GM18505 (cell line): ENCODE measurements around the gene TBXA2R.
"Not testable (repeated sequence)": the region's sequence is repeated elsewhere in the genome, so short reads cannot be mapped to it uniquely, and the experiment has no call there.

Source experiments
- ATAC-seq: cut with Tn5 transposase; IDR thresholded peaks from one replicate; pipeline ENCODE4 v1.9.1; 2021; ENCODE audit not compliant: unreplicated experiment
- POLR2A ChIP-seq: IDR thresholded peaks from 4 replicates; pipeline ENCODE4 v1.6.1; 2011; ENCODE audit warnings: borderline replicate concordance; ENCODE audit not compliant: insufficient read depth, insufficient read length; ENCODE audit errors: extremely low read depth

Gene TBXA2R

DNA sequence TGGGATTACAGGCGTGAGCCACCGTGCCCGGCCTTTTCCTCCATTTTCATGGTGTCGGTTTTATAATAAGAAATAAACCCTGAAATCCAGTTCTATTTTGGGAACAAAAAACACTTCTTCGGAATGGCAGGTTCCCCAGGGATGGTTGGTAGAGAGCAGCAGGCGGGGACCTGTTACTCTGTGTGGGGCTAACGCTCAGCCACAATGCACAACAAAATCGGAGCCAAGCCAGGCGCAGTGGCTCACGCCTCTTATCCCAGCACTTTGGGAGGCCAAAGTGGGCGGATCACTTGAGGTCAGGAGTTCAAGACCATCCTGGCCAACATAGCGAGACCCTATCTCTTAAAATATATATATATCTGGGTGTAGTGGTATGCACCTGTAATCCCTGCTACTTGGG, 5.7 kb downstream of the TBXA2R start:
- no peak for TF ChIP-seq POLR2A
- no peak for ATAC-seq

DNA sequence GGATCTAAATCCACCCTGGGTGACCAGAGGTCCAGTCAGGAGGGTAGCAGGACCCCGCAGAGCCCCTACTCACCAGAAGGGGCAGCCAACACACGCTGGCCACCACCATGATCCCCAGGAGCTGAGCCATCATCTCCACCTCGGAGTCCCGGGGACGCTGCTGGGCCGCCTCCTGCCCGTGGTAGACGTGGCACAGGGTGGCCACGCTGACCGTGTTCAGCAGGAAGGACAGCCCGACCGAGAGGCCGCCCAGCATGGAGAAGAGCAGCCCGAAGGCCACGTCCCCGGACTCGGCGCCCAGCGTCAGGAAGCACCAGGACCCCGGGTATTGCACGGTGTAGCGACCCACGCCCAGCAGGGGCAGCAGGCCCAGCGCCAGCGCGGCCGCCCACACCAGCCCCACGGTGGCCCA, 6.9 kb downstream of the TBXA2R start:
- ATAC-seq, result no peak
- TF ChIP-seq POLR2A, result no peak

DNA sequence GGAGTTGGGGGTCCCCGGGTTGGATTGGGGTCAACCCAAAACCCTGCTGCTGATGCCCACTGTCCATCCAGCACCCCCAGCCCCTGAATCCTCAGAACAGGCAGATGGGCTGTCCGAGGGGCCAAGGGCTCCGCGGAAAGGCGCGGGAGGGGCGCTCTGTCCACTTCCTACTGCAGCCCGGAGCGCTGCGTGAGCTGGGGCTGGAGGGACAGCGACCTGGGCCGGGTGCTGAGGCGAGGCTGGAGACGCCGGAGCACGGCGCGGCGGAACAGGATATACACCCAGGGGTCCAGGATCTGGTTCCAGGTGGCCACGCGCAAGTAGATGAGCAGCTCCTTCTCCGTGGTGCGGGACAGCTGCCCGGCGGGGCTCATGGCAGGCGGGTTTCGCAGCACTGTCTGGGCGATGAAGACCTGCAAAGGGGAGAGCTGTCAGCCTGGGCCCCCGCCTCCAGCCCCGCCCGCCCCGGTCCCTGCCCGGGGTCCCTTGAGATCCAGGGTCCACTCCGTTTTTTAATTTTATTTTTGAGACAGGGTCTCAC, 11.1 kb downstream of the TBXA2R start:
- no peak for ATAC-seq
- TF ChIP-seq POLR2A, result no peak

GRCh38 chr19:3593156-3593555, 13.5 kb downstream of the TBXA2R start:
- no peak for ATAC-seq
- no peak for TF ChIP-seq POLR2A

- no peak for ATAC-seq
- no peak for TF ChIP-seq POLR2A
These were observed 14.6 kb downstream of the TBXA2R start for GRCh38 chr19:3591876-3592613.

DNA sequence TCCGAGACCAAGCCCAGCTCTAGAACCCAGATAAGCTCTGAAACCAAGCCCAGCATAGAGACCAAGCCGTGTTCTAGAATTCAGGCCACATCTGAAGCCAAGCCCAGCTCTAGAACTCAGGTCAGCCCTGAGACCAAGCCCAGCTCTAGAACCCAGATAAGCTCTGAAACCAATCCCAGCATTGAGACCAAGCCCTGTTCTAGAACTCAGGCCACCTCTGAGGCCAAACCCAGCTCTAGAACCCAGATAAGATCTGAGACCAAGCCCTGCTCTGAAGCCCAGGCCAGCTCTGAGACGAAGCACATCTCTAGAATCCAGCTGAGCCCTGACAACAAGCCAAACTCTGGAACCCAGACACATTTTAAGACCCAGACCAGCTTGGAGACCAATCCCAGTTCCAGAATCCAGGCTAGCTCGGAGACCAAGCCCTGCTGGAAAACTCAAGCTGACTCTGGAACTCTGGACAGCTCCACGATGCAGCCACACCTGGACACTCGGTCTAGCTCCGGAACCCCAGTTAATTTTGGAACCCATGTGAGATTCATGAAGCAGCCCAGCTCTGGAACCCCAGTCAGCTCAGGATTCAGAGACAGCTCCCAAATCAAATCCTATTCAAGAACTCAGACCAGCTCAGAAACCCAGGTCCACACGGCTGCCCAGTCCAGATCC, 15.6 kb downstream of the TBXA2R start:
- no peak for ATAC-seq
- no peak for TF ChIP-seq POLR2A

DNA sequence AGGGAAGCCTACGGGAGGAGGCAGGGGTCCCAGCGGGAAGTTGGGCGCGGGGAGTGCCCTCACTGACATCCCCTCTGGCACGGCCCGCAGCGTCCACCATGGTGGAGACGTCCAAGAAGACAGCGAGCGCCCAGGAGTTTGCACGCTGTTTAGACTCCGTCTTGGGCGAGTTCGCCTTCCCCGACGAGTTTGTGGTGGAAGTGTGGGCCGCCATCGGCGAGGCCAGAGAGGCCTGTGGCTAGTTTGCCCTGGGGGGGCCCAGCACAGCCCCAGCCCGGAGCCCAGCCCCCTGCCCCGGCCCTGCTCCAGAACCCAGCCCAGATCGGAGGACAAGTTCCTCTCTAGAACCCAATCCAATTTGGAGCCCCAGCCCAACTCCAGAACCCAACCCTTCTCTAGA, 16.7 kb downstream of the TBXA2R start:
- no peak for ATAC-seq
- TF ChIP-seq POLR2A, result no peak

- no peak for TF ChIP-seq POLR2A
- no peak for ATAC-seq
These were observed 17.2 kb downstream of the TBXA2R start for GRCh38 chr19:3589439-3589838.

DNA sequence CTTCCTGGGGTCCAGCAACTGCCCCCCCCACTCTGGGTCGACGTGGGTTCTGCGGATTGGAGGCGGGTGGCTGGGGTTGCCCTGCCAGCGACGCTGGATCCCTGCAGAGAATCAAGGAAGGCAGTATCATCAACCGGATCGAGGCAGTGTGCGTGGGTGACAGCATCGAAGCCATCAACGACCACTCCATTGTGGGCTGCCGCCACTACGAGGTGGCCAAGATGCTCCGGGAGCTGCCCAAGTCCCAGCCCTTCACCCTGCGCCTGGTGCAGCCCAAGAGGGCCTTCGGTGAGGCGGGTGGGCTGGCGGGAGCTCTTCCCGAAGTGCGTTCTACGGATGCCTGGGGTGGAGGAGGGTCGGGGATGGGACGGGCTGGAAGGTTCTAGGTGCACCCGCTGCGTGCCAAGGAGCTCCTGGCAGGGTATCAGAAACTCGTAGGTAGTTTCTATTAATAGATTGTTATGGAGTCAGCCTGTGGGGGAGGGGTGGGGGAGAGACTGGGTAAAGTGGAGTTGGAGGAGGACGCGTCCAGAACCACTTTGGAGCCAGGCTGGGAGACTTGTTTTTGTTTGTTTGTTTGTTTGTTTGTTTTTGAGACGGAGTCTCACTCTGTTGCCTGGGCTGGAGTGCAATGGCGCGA, 19.8 kb downstream of the TBXA2R start:
- no peak for TF ChIP-seq POLR2A
- no peak for ATAC-seq

- no peak for TF ChIP-seq POLR2A
- ATAC-seq, result no peak
These were observed 20.5 kb downstream of the TBXA2R start for GRCh38 chr19:3586127-3586626.

GRCh38 chr19:3585301-3586126, 21.2 kb downstream of the TBXA2R start, which contains the start of gene GIPC3:
Gene GIPC3 (plus strand): TSS chr19:3585478. CDS start chr19:3585598, 120 bp downstream.
- TF ChIP-seq POLR2A, result no peak
- ATAC-seq, result no peak

DNA sequence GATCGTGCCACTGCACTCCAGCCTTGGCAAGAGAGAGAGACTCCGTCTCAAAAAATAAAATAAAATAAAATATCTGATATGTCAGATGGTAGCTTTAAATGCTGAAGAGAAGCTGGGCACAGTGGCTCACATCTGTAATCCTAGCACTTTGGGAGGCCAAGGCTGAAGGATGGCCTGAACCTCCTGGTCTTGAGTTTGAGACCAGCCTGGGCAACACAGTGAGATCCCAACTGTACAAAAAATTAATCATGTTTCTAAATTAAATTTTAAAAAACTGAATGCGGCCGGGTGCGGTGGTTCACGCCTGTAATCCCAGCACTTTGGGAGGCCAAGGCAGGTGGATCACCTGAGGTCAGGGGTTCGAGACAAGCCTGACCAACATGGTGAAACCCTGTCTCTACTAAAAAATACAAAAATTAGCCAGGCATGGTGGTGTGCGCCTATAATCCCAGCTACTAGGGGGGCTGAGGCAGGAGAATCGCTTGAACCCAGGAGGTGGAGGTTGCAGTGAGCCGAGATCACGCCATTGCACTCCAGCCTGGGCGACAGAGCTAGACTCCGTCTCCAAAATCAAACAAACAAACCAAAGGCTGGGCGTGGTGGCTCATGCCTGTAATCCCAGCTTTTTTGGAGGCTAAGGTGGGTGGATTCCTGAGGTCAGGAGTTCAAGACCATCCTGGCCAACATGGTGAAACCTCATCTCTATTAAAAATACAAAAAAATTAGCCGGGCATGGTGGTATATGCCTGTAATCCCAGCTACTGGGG, 22.5 kb downstream of the TBXA2R start:
- not testable (repeated sequence) for ATAC-seq

DNA sequence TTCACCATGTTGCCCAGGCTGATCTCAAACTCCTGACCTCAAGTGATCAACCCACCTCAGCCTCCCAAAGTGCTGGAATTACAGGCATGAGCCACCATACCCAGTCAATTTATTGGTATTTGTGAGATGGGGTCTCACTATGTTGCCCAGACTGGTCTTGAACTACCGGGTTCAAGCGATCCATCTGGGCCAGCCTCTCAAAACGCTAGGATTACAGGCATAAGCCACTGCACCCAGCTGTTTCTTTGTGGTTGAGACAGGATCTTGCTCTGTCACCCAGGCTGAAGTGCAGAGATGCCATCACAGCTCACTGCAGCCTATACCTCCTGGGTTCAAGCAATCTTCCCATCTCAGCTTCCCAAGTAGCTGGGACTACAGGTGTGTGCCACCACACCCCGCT, 24.9 kb downstream of the TBXA2R start:
- not testable (repeated sequence) for ATAC-seq
